ENCODE measurements around the gene LRBA. TPM values are rescaled to one million over a fixed set of nuclear protein-coding genes. Genes with fewer than 3 reads are reported as not detected.

The LRBA gene
- total RNA-seq, 1 experiment from 2014 or later: 77.4 TPM

DNA sequence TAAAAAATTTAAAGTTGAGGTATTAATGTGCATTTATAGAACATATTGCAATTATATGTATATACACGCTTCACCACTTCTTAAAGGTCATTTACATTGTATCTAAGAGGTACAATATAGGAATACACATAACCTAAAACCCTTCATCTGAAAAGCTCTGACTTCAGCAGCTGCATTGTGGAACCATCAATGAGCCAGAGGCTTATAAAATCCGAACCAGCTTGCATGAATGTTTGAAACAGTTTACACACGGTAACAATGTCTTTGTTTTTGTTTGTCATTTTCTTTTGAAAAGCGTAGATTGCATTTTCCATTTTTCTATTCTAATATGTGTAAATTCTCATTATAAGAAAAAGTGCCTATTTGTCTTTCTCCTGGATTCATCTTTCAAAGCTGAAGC lies 715.3 kb downstream of the LRBA start:
- TF ChIP-seq EZH2 (IDR thresholded peaks at IDR 0.05; ENCODE audit: low read depth): no peak
- TF ChIP-seq, protein P1, sequence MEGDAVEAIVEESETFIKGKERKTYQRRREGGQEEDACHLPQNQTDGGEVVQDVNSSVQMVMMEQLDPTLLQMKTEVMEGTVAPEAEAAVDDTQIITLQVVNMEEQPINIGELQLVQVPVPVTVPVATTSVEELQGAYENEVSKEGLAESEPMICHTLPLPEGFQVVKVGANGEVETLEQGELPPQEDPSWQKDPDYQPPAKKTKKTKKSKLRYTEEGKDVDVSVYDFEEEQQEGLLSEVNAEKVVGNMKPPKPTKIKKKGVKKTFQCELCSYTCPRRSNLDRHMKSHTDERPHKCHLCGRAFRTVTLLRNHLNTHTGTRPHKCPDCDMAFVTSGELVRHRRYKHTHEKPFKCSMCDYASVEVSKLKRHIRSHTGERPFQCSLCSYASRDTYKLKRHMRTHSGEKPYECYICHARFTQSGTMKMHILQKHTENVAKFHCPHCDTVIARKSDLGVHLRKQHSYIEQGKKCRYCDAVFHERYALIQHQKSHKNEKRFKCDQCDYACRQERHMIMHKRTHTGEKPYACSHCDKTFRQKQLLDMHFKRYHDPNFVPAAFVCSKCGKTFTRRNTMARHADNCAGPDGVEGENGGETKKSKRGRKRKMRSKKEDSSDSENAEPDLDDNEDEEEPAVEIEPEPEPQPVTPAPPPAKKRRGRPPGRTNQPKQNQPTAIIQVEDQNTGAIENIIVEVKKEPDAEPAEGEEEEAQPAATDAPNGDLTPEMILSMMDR (conservative IDR thresholded peaks at IDR 0.05): no peak
- Histone ChIP-seq H3K4me3 (no peak overlapping the region), H3K27ac (no peak overlapping the region), H3K4me1 (replicated peaks; ENCODE audit: insufficient read depth) (no peaks in the 10 kb centered on the region), H3K9me3 (ENCODE audit: insufficient read depth, low read depth) (no peaks in the 10 kb centered on the region), H3K4me2 (no peak overlapping the region), H4K20me1 (ENCODE audit: insufficient read depth) (no peaks in the 10 kb centered on the region), H3K36me3 (ENCODE audit: low read depth) (no peaks in the 10 kb centered on the region), H3K9me2 (ENCODE audit: insufficient read depth) (no peaks in the 10 kb centered on the region), H2AFZ (no peak overlapping the region), H3K79me2 (ENCODE audit: low read depth) (no peaks in the 10 kb centered on the region), H3K27me3 (ENCODE audit: insufficient read depth, low read depth) (no peaks in the 10 kb centered on the region), H3F3A (ENCODE audit: insufficient read depth, low read depth) (no peaks in the 10 kb centered on the region)
- no peak for DNase-seq
- BruUV-seq (replicated peaks): no TSS peak
- ChIA-PET POLR2A (ENCODE audit: unreplicated experiment) (no interaction called here), CTCF (no interaction called here)
- intact Hi-C loops (cut with micrococcal nuclease; ENCODE audit: unreplicated experiment): loop anchor here (2.0 to 5.0 kb wide), 2 partner anchors 292 to 559 kb away; no protein-coding TSS in a partner anchor

DNA sequence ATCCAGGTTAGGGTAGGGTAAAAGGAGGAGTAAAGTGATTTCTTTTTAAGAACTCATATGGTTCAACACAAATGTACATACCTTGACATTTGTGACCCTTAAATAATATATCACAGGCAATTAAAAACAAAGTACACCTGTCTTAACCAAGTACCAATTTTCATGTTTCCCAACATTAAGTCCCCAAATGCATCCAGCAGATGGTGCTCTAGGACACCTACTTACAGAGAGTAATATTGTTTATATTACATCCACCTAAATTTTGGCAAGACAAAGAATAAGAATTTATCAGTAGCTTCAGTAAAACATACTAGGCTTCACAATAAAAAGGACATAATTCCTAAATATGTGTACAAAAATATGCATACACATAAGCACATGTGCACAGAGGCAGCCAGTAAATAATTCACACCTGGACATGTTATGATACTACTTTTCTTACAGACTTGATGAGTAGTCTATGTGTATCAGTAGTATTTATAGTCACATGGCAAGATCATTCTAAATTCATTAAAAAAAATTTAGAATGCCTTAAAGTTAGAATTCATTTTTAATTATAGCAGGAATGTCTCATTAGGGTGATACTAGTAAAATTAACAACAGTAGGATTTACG lies 717.1 kb downstream of the LRBA start:
- Histone ChIP-seq H3K4me2 (no peak overlapping the region), H4K20me1 (ENCODE audit: insufficient read depth) (no peaks in the 10 kb centered on the region), H3K27ac (no peak overlapping the region), H3F3A (ENCODE audit: insufficient read depth, low read depth) (no peaks in the 10 kb centered on the region), H3K79me2 (ENCODE audit: low read depth) (no peaks in the 10 kb centered on the region), H3K36me3 (ENCODE audit: low read depth) (no peaks in the 10 kb centered on the region), H3K9me3 (ENCODE audit: insufficient read depth, low read depth) (no peaks in the 10 kb centered on the region), H3K4me3 (no peak overlapping the region), H3K27me3 (ENCODE audit: insufficient read depth, low read depth) (no peaks in the 10 kb centered on the region), H3K9me2 (ENCODE audit: insufficient read depth) (no peaks in the 10 kb centered on the region), H3K4me1 (replicated peaks; ENCODE audit: insufficient read depth) (no peaks in the 10 kb centered on the region), H2AFZ (no peak overlapping the region)
- no TSS peak for BruUV-seq (replicated peaks)
- TF ChIP-seq, protein P1 (conservative IDR thresholded peaks at IDR 0.05): peak; percentile 66
- TF ChIP-seq EZH2 (IDR thresholded peaks at IDR 0.05; ENCODE audit: low read depth): no peak
- ChIA-PET POLR2A (ENCODE audit: unreplicated experiment) (no interaction called here), CTCF (interaction anchor here (0.6 to 1.7 kb wide), 3 partner anchors 569 to 791 kb away, joined by 4 to 10 read pairs (median 5); no protein-coding TSS in a partner anchor)
- intact Hi-C loops (cut with micrococcal nuclease; ENCODE audit: unreplicated experiment): loop anchor here (1.0 to 5.0 kb wide), 3 partner anchors 294 to 569 kb away; no protein-coding TSS in a partner anchor
- DNase-seq: peak in 1 of 2 experiments; percentile 20

DNA sequence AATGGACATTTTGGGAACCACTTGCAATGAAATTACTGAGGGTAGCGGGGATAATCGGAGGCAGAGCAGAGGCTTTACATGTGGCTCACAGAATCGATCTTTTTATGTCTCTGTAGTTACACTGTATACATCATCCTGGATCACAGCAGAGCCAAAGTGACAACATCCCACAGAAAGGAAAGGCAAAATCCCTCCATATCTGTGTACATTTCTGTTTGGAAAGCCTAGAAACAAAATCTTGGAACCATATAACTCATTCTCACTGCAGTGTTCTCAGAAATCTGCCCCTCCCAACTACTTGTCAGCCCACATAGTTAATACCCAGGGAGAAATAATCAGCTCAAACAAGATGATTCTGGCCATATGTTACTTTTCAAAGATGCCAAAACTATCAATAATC lies 725.2 kb downstream of the LRBA start:
- POLR2A ChIA-PET (ENCODE audit: unreplicated experiment): no interaction called here
- Histone ChIP-seq H3K36me3 (ENCODE audit: low read depth) (no peaks in the 10 kb centered on the region), H3K79me2 (ENCODE audit: low read depth) (no peaks in the 10 kb centered on the region), H3K4me1 (replicated peaks; ENCODE audit: insufficient read depth) (no peaks in the 10 kb centered on the region), H3K4me2 (no peak overlapping the region), H2AFZ (no peak overlapping the region), H3K9me2 (ENCODE audit: insufficient read depth) (no peaks in the 10 kb centered on the region), H4K20me1 (ENCODE audit: insufficient read depth) (no peaks in the 10 kb centered on the region), H3K9me3 (ENCODE audit: insufficient read depth, low read depth) (no peaks in the 10 kb centered on the region), H3F3A (ENCODE audit: insufficient read depth, low read depth) (no peaks in the 10 kb centered on the region), H3K27me3 (ENCODE audit: insufficient read depth, low read depth) (no peaks in the 10 kb centered on the region), H3K27ac (no peak overlapping the region), H3K4me3 (no peak overlapping the region)
- CTCF ChIA-PET: no interaction called here
- intact Hi-C loops (cut with micrococcal nuclease; ENCODE audit: unreplicated experiment): no loop called here
- no TSS peak for BruUV-seq (replicated peaks)
- TF ChIP-seq EZH2 (IDR thresholded peaks at IDR 0.05; ENCODE audit: low read depth): no peak
- TF ChIP-seq, protein P1 (conservative IDR thresholded peaks at IDR 0.05): no peak
- DNase-seq: no peak

All from PC-9 (cell line).